DOHH2 (cell line): ENCODE data around the gene KDM7A.

Experiments used
- H3F3A ChIP-seq: fragments of 200-600 bp; sonication (generic), shearing (Covaris generic); 2 replicates; pipeline ENCODE4 v1.6.0; 2016; ENCODE audit warnings: antibody characterized with exemption, mild to moderate bottlenecking; ENCODE audit not compliant: control insufficient read depth, insufficient read depth
- H3K27ac ChIP-seq: fragments of 200-600 bp; sonication (generic); 2 replicates; pipeline ENCODE4 v1.5.1; 2014; ENCODE audit warnings: low read depth, mild to moderate bottlenecking, low read length, moderate library complexity
- H3K27me3 ChIP-seq: fragments of 200-600 bp; sonication (generic); 2 replicates; pipeline ENCODE4 v1.6.1; 2014; ENCODE audit warnings: mild to moderate bottlenecking, low read length, mixed read lengths; ENCODE audit not compliant: control insufficient read depth
- H3K36me3 ChIP-seq: fragments of 200-600 bp; sonication (generic); 2 replicates; pipeline ENCODE4 v1.6.1; 2014; ENCODE audit warnings: mild to moderate bottlenecking, low read length, moderate library complexity, mixed read lengths; ENCODE audit not compliant: control insufficient read depth
- H3K4me1 ChIP-seq: fragments of 200-600 bp; sonication (generic); 2 replicates; pipeline ENCODE4 v1.6.1; 2014; ENCODE audit warnings: mild to moderate bottlenecking, low read length, mixed read lengths; ENCODE audit not compliant: control insufficient read depth
- H3K4me2 ChIP-seq: fragments of 200-600 bp; sonication (generic); 2 replicates; pipeline ENCODE4 v1.6.0; 2014; ENCODE audit warnings: mild to moderate bottlenecking, low read length, moderate library complexity
- H3K4me3 ChIP-seq: fragments of 200-600 bp; sonication (generic); 2 replicates; pipeline ENCODE4 v1.5.1; 2014; ENCODE audit warnings: mild to moderate bottlenecking, low read length, mixed read lengths
- H3K79me2 ChIP-seq: fragments of 200-600 bp; sonication (generic); 2 replicates; pipeline ENCODE4 v1.6.1; 2014; ENCODE audit warnings: mild to moderate bottlenecking, low read length, mixed read lengths; ENCODE audit not compliant: control insufficient read depth
- H3K9me2 ChIP-seq: fragments of 200-600 bp; sonication (generic); replicated peaks from 2 replicates; pipeline ENCODE4 v1.6.1; 2014; ENCODE audit warnings: mild to moderate bottlenecking, low read length, mixed read lengths; ENCODE audit not compliant: control insufficient read depth
- H3K9me3 ChIP-seq: fragments of 200-600 bp; sonication (generic); 2 replicates; pipeline ENCODE4 v1.6.1; 2014; ENCODE audit warnings: antibody characterized with exemption, low read length, mixed read lengths; ENCODE audit not compliant: control insufficient read depth, insufficient read depth
- H4K20me1 ChIP-seq: fragments of 200-600 bp; sonication (generic); 2 replicates; pipeline ENCODE4 v1.6.0; 2014; ENCODE audit warnings: low read depth, mild to moderate bottlenecking, antibody characterized with exemption, low read length, moderate library complexity; ENCODE audit not compliant: control insufficient read depth, insufficient read depth
- EZH2phosphoT487 ChIP-seq: fragments of 200-600 bp; sonication (generic); IDR thresholded peaks from 2 replicates; pipeline ENCODE4 v1.6.1; 2017; ENCODE audit warnings: borderline replicate concordance, mild to moderate bottlenecking, antibody characterized with exemption, low read length, moderate library complexity, mixed read lengths
- TF ChIP-seq, protein P1 (sequence below): fragments of 200-600 bp; sonication (generic); IDR thresholded peaks from one replicate; pipeline ENCODE4 v1.5.1; 2014; ENCODE audit warnings: antibody characterized with exemption, mild to moderate bottlenecking, low read depth, low read length; ENCODE audit not compliant: poor library complexity, severe bottlenecking

KDM7A gene

GRCh38 chr7:140039066-140039465, 137.7 kb downstream of the KDM7A start:
- no peak overlapping the region for H3K4me2 ChIP-seq
- TF ChIP-seq, protein P1, sequence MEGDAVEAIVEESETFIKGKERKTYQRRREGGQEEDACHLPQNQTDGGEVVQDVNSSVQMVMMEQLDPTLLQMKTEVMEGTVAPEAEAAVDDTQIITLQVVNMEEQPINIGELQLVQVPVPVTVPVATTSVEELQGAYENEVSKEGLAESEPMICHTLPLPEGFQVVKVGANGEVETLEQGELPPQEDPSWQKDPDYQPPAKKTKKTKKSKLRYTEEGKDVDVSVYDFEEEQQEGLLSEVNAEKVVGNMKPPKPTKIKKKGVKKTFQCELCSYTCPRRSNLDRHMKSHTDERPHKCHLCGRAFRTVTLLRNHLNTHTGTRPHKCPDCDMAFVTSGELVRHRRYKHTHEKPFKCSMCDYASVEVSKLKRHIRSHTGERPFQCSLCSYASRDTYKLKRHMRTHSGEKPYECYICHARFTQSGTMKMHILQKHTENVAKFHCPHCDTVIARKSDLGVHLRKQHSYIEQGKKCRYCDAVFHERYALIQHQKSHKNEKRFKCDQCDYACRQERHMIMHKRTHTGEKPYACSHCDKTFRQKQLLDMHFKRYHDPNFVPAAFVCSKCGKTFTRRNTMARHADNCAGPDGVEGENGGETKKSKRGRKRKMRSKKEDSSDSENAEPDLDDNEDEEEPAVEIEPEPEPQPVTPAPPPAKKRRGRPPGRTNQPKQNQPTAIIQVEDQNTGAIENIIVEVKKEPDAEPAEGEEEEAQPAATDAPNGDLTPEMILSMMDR, result no peak
- TF ChIP-seq EZH2phosphoT487, result no peak
- H3K4me1 ChIP-seq, result peaks cover 6% of the 10 kb centered on the region
- H3K27me3 ChIP-seq, result no peaks in the 10 kb centered on the region
- H3K9me2 ChIP-seq, result no peaks in the 10 kb centered on the region
- H3K79me2 ChIP-seq, result no peaks in the 10 kb centered on the region
- no peaks in the 10 kb centered on the region for H3K9me3 ChIP-seq
- H3K27ac ChIP-seq, result no peak overlapping the region
- no peak overlapping the region for H3K4me3 ChIP-seq
- no peaks in the 10 kb centered on the region for H3K36me3 ChIP-seq
- H4K20me1 ChIP-seq, result no peaks in the 10 kb centered on the region
- H3F3A ChIP-seq, result no peaks in the 10 kb centered on the region

DNA sequence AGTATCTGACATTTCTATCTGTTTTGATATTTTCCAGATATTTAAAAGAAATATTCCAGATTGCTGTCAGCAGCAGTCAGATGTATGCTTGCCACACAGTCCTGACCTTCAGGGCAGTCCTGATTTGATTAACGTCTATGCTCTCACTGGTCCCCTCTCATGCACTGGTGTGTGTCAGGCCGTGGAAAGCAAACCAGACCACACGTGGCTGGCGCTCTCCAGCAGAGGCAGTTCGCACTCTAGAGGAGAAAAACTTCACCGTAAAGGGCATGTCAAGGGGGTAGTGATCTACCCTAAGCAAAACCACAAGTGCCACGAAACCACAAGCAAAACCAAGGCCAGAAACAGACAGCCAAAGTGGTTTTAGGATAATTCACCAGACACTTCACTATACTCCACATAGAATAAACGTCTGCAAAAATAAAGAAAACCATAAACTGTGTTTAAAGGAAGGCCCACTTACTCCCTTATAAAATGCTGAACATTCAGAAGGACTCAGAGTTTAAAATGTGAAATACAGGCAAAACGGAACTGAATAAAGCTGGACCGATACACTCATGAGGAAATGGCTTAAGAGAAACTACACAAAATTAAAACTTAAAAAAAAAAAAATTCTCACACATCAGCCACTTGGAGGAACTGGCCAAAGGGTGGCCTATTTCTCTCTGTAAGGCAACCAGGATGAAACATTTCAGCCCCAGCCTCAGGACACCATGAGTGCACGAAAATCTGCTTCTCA, 140.4 kb downstream of the KDM7A start:
- H3K4me2 ChIP-seq, result no peak overlapping the region

DNA sequence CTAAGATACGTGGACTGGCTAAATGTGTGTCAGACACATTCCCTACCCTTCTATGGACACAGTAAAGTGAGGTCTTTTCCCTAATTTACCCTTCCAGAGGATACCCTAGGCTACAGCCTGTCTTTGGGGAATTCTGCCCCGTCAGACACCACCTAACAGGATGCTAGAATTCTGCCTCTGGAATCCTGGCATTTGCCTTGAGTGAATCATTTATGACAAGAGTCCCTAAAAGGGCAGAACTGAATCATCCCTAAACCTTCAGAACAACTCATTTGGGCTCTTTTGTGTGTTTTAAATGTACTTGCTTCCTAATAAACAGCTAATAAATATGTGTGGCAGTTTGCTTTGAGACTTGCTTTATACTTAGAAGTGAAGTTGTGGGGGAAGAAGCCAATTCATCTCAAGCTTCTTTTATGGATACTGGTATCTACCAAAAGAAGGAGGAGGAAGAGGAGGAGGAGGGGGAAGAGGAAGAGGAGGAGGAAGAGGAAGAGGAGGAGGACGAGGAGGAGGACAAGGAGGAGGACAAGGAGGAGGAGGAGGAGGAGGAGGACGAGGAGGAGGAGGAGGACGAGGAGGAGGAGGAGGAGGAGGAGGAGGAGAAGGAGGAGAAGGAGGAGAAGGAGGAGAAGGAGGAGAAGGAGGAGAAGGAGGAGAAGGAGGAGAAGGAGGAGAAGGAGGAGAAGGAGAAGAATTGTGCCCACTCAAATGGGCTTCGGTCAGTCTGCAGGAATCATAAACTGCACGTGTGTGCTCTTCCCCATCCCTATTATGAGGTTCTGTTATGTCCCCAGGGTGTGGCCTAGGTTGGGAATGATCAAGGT, 141.2 kb downstream of the KDM7A start:
- Histone ChIP-seq H3K9me2 (no peaks in the 10 kb centered on the region), H3K27me3 (no peaks in the 10 kb centered on the region), H3K9me3 (no peaks in the 10 kb centered on the region), H3K79me2 (no peaks in the 10 kb centered on the region), H4K20me1 (no peaks in the 10 kb centered on the region), H3K4me1 (peaks cover 19% of the 10 kb centered on the region), H3K4me3 (no peak overlapping the region), H3F3A (no peaks in the 10 kb centered on the region), H3K36me3 (no peaks in the 10 kb centered on the region), H3K27ac (no peak overlapping the region), H3K4me2 (no peak overlapping the region)
- TF ChIP-seq EZH2phosphoT487, result no peak
- TF ChIP-seq, protein P1, result no peak

More for the DNA sequence above, 140.4 kb downstream of the KDM7A start:
- no peak for TF ChIP-seq EZH2phosphoT487
- TF ChIP-seq, protein P1, result no peak
- Histone ChIP-seq H3K9me2 (no peaks in the 10 kb centered on the region), H3F3A (no peaks in the 10 kb centered on the region), H3K36me3 (no peaks in the 10 kb centered on the region), H3K27me3 (no peaks in the 10 kb centered on the region), H3K79me2 (no peaks in the 10 kb centered on the region), H3K4me1 (peaks cover 19% of the 10 kb centered on the region), H3K27ac (no peak overlapping the region), H4K20me1 (no peaks in the 10 kb centered on the region), H3K4me3 (no peak overlapping the region), H3K9me3 (no peaks in the 10 kb centered on the region)
